Measurements from ENCODE around the gene GPC4. TPM values are rescaled to one million over a fixed set of nuclear protein-coding genes. Genes with fewer than 3 reads are reported as not detected.

GPC4 gene
- polyA plus RNA-seq, 3 donors = 0.03 to 0.59 (median 0.27) TPM

DNA sequence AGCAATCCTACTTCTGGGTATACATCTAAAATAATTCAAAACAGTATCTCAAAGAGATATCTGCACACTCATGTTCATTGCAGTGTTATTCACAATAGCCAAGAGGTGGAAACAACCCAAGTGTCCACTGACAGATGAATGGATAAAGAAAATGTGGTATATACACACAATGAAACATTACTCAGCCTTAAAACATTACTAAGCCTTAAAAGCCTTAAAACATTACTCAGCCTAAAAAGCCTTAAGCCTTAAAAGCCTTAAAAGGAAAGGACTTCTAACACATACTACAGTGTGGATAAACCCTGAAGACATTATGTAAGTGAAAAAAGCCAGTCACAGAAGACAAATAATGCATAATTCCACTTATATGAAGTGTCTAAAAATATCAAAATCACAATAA, 156.8 kb downstream of the GPC4 start:
- TF ChIP-seq, protein P1, sequence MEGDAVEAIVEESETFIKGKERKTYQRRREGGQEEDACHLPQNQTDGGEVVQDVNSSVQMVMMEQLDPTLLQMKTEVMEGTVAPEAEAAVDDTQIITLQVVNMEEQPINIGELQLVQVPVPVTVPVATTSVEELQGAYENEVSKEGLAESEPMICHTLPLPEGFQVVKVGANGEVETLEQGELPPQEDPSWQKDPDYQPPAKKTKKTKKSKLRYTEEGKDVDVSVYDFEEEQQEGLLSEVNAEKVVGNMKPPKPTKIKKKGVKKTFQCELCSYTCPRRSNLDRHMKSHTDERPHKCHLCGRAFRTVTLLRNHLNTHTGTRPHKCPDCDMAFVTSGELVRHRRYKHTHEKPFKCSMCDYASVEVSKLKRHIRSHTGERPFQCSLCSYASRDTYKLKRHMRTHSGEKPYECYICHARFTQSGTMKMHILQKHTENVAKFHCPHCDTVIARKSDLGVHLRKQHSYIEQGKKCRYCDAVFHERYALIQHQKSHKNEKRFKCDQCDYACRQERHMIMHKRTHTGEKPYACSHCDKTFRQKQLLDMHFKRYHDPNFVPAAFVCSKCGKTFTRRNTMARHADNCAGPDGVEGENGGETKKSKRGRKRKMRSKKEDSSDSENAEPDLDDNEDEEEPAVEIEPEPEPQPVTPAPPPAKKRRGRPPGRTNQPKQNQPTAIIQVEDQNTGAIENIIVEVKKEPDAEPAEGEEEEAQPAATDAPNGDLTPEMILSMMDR (IDR thresholded peaks at IDR 0.05) = no peak

DNA sequence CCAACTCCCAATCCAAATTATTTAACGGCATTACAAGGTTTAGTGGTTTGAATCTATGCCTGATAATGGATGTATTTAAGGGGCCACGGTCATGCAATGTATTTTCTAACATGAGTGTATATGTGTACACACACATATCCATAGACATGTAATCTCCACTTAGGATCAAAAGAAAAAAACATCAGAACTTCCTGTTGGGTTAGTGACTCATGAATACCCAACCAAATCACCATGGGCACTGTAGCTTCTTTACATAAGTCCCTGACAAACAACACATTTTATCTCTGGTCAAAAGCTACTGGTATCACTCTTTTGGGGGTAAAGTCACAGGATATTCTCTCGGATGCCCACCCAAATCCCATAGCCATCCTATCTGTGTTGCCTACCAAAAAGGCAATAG, 160.6 kb downstream of the GPC4 start:
- Histone ChIP-seq H3K79me2 (ENCODE audit: insufficient read depth, low read length) (no peaks in the 10 kb centered on the region), H3K9ac (ENCODE audit: insufficient read depth, low read length, poor library complexity, severe bottlenecking) (no peak overlapping the region), H3K27ac (ENCODE audit: low read depth in 1 of 2, low read length in 2 of 2) (no peak overlapping the region), H3K36me3 (replicated peaks in 1 of 2; ENCODE audit: control insufficient read depth in 1 of 2, insufficient read depth in 2 of 2, low read length in 2 of 2) (no peaks in the 10 kb centered on the region), H3K4me1 (ENCODE audit: control insufficient read depth in 1 of 2, insufficient read depth in 2 of 2, low read length in 2 of 2) (no peaks in the 10 kb centered on the region), H4K20me1 (ENCODE audit: insufficient read depth, low read length) (no peaks in the 10 kb centered on the region), H3K9me3 (replicated peaks in 1 of 2; ENCODE audit: control insufficient read depth in 1 of 2, insufficient read depth in 1 of 2, low read length in 2 of 2) (no peaks in the 10 kb centered on the region), H3K4me2 (replicated peaks; ENCODE audit: extremely low read depth, low read length, poor library complexity, severe bottlenecking) (no peak overlapping the region), H3K27me3 (ENCODE audit: control insufficient read depth in 2 of 2, insufficient read depth in 2 of 2, low read length in 2 of 2) (no peaks in the 10 kb centered on the region), H2AFZ (ENCODE audit: insufficient read depth, low read depth, low read length, poor library complexity, severe bottlenecking) (no peak overlapping the region), H3K4me3 (replicated peaks in 1 of 3; ENCODE audit: low read depth in 2 of 3, low read length in 3 of 3) (no peak overlapping the region)
- H3K9me3 Mint-ChIP-seq = peaks cover 0 to 5% (median 2%) of the 10 kb centered on the region in 7 donors
- no peaks in the 10 kb centered on the region for H3K36me3 Mint-ChIP-seq
- TF ChIP-seq, protein P1 (IDR thresholded peaks at IDR 0.05) = no peak
- H3K27me3 Mint-ChIP-seq (ENCODE audit: low read depth in 3 of 3) = peaks cover 0 to 1% (median under 1%) of the 10 kb centered on the region in 3 donors
- no CpG with 5 or more reads among the region's 3 CpGs for WGBS (ENCODE audit: insufficient coverage)
- no peak for DNase-seq
- no peak overlapping the region for H3K4me3 Mint-ChIP-seq
- no peak overlapping the region for H3K27ac Mint-ChIP-seq
- intact Hi-C loops (cut with micrococcal nuclease) = no loop called here
- H3K4me1 Mint-ChIP-seq = no peaks in the 10 kb centered on the region

More for the DNA sequence above, 156.8 kb downstream of the GPC4 start:
- H3K4me3 ChIP-seq (replicated peaks in 1 of 3; ENCODE audit: low read depth in 2 of 3, low read length in 3 of 3) = no peak overlapping the region
- H2AFZ ChIP-seq (ENCODE audit: insufficient read depth, low read depth, low read length, poor library complexity, severe bottlenecking) = no peak overlapping the region
- H3K9ac ChIP-seq (ENCODE audit: insufficient read depth, low read length, poor library complexity, severe bottlenecking) = no peak overlapping the region
- H3K79me2 ChIP-seq (ENCODE audit: insufficient read depth, low read length) = no peaks in the 10 kb centered on the region
- intact Hi-C loops (cut with micrococcal nuclease) = no loop called here
- Mint-ChIP-seq H3K4me1 (no peaks in the 10 kb centered on the region), H3K4me3 (no peak overlapping the region), H3K27ac (no peak overlapping the region), H3K36me3 (no peaks in the 10 kb centered on the region), H3K27me3 (ENCODE audit: low read depth in 3 of 3) (peaks cover 0 to 4% (median 1%) of the 10 kb centered on the region in 3 donors), H3K9me3 (peaks cover 0 to 5% (median 3%) of the 10 kb centered on the region in 7 donors)
- H3K9me3 ChIP-seq (replicated peaks in 1 of 2; ENCODE audit: control insufficient read depth in 1 of 2, insufficient read depth in 1 of 2, low read length in 2 of 2) = no peaks in the 10 kb centered on the region
- no peaks in the 10 kb centered on the region for H3K4me1 ChIP-seq (ENCODE audit: control insufficient read depth in 1 of 2, insufficient read depth in 2 of 2, low read length in 2 of 2)
- H4K20me1 ChIP-seq (ENCODE audit: insufficient read depth, low read length) = no peaks in the 10 kb centered on the region
- no peaks in the 10 kb centered on the region for H3K36me3 ChIP-seq (replicated peaks in 1 of 2; ENCODE audit: control insufficient read depth in 1 of 2, insufficient read depth in 2 of 2, low read length in 2 of 2)
- no peaks in the 10 kb centered on the region for H3K27me3 ChIP-seq (ENCODE audit: control insufficient read depth in 2 of 2, insufficient read depth in 2 of 2, low read length in 2 of 2)
- no peak overlapping the region for H3K4me2 ChIP-seq (replicated peaks; ENCODE audit: extremely low read depth, low read length, poor library complexity, severe bottlenecking)
- DNase-seq = no peak
- H3K27ac ChIP-seq (ENCODE audit: low read depth in 1 of 2, low read length in 2 of 2) = no peak overlapping the region

Data from CD14-positive monocyte (primary cell).